NCI-H82 (cell line): Measurements from ENCODE around the gene EPHB2.

ENCODE experiments used
- DNase-seq: peaks from one replicate; lab custom pipeline; 2025; lab: John Stamatoyannopoulos, UW

The EPHB2 gene

DNA sequence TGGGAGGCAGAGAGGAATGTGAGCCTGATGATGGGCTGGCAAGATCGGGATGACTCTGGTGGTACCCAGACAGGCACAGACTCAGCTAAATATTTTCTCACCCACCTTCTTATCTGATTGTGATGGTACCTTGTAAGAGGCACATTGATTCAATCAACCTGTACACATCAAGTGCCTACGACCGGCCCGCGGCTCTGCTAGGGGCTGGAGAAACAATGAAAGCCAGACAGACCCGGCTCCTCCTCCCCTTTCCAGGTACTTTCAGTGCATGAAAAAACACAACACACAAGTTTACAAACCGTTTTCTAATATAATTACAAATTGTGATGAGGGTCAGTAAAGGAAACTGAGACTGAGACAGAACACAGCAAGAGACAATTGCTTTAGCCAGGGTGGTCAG is 147.0 kb downstream of the EPHB2 start:
- DNase-seq, result no peak

- DNase-seq, result no peak
Observed at GRCh38 chr1:22860414-22860800, 149.8 kb downstream of the EPHB2 start.

GRCh38 chr1:22860883-22861385 is 150.3 kb downstream of the EPHB2 start:
- no peak for DNase-seq

GRCh38 chr1:22861764-22862440 is 151.3 kb downstream of the EPHB2 start:
- DNase-seq, result peak; percentile 74

DNA sequence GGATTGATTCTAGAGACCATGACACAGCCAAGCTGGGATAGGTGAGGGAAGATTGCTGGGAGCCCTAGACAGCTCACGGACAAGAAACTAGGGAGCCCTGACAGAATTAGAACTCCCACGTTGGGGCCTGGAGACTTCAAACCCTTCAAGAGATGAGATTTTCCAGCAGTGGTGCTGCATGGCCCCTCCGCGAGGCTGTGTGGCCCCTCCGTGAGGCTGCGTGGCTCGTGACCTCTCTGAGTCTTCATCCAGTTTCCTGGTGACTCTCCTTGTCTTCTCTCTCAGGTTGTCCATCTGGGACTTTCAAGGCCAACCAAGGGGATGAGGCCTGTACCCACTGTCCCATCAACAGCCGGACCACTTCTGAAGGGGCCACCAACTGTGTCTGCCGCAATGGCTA is 152.1 kb downstream of the EPHB2 start:
- no peak for DNase-seq

DNA sequence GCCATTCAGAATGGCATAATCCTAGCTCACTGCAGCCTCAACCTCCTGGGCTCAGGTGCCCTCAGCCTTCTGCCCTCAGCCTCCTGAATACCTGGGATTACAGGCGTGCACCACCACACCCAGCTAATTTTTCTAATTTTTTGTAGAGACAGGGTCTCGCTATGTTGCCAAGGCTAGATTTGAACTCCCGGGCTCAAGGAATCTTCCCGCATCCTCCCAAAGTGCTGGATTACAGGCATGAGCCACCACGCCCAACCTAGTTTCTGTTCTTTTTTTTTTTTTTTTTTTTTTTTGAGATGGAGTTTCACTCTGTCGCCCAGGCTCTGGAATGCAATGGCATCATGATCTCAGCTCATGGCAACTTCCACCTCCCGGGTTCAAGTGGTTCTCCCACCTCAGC is 153.1 kb downstream of the EPHB2 start:
- DNase-seq, result no peak

DNA sequence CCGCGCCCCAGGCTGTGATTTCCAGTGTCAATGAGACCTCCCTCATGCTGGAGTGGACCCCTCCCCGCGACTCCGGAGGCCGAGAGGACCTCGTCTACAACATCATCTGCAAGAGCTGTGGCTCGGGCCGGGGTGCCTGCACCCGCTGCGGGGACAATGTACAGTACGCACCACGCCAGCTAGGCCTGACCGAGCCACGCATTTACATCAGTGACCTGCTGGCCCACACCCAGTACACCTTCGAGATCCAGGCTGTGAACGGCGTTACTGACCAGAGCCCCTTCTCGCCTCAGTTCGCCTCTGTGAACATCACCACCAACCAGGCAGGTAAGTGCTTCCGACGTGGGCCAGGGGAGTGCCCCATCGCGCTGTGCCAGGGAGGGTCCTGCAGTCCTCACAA is 154.2 kb downstream of the EPHB2 start:
- no peak for DNase-seq

- no peak for DNase-seq
Observed at GRCh38 chr1:22865736-22866135, 155.1 kb downstream of the EPHB2 start.

GRCh38 chr1:22866868-22867267 is 156.2 kb downstream of the EPHB2 start:
- DNase-seq, result no peak

GRCh38 chr1:22868331-22868730 is 157.7 kb downstream of the EPHB2 start:
- DNase-seq, result no peak

GRCh38 chr1:22869325-22869724 is 158.7 kb downstream of the EPHB2 start:
- DNase-seq, result no peak

DNA sequence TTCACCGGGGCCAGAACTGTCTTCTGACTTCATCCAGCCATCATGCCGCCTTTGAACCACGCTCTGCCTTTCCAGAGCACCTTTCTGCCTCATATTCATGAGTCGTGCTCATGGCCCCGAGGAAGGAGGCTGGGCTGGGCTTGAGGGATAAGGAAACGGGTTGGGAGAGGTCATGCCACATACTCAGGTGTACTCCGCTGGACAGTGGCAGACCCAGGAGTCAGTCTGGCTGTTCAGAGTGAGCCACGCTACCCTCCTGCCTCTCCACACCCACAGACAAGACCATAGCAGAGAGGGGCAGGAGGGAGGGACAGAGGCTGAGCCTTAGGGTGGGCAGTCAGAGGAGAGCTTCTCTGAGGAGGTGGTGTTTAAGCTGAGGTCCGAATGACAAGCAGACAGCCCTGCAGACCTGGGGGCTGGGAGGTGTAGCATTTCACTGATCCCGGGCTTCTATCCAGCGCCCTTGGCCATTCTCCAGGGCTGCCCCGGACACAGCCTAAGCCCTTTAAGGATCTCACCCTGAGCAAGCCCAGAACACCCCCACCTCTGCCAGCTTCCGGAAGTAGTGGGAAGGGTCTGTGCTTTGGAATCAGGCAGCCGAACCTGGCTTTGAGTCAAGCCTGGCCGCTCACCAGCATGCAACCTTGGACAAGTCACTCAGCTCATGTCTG is 159.7 kb downstream of the EPHB2 start:
- peak; percentile 69 for DNase-seq

DNA sequence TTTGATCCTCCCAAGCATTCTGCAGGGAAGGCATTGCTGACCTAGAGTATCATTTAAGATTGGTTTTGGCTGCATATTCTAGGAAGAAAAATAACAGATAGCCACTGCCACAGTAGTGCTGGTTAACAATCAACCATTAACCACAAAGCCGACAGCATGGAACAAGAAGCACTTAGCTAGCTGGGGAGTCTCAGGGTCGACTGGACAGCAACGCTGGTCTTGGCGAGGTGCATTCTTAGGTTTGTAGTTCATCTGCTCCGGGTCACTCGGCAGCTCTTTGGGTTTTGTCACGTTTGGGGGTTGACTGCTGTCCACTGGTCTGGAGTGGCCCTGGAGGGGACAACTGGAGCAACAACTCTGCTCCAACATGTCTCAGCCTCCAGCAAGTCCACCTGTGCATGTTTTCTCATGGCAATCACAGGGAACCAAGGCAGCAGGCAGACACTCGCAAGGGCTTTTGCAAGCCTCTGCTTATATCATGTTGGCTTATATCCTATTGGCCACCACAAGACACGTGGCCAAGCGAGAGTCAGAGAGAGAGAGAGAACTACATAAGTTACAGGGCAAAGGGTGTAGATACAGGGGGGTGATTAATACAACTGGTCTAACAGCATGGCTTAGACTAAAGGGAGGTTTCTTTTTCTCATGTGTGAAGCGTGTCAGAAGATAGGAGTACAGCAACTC is 162.5 kb downstream of the EPHB2 start:
- DNase-seq, result no peak

DNA sequence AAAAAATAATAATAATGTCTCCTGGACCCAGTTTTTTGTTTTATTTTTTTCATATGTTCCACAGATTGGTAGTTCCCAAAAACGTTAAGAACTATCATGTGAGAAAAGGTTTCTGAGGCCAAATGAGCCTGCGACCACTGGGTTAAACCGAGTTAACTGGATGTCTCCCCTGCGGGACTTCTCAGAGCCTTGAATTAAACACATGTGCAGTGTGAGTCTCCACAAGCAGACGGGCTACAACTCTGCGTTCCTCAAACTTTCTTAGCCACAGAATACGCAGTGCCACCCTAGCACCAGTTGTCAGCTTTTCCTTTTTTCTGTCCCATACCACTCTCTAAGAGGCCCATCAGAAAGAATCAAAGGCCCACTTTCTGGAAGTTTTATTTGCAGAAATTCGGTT is 164.1 kb downstream of the EPHB2 start:
- DNase-seq, result no peak

GRCh38 chr1:22875241-22875640 is 164.6 kb downstream of the EPHB2 start:
- DNase-seq, result no peak

- DNase-seq, result peak; percentile 26
Observed at GRCh38 chr1:22875841-22876240, 165.2 kb downstream of the EPHB2 start.

DNA sequence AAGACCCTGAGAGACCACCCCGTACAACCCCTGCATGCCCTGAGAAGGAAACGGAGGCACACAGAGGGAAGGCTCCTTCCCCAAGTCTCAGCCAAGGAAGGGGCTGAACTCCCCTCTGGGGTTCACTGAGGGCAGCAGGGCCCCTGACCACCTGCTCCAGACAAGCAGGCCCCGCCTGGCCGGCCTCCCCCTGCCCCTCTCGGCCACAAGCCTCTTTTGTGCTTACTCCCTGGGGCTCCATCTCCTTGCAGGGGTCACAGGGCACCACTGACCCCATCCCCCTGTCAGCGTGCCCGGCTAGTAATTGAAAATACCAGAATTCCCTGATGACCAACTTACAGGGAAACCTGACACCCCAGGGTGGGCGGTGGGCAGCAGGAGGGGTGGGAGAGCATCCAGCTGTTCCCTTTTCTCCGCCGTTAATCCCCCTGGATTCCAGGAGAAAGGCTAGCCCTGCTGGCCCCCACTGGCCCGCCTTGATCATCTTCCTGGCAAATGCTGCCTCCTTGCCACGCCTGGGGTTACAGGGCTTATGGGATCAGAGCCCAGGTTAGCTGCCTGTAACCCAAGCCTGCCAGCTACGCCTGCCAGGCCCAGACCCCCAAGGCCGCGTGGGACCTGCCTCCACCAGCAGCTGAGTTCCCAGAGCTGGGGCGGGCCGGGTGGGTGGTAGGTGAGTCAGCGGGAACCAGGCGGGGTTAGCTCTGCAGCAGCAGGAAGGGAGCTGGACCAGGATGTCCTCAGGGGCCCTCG is 165.9 kb downstream of the EPHB2 start:
- DNase-seq, result peak; percentile 94

DNA sequence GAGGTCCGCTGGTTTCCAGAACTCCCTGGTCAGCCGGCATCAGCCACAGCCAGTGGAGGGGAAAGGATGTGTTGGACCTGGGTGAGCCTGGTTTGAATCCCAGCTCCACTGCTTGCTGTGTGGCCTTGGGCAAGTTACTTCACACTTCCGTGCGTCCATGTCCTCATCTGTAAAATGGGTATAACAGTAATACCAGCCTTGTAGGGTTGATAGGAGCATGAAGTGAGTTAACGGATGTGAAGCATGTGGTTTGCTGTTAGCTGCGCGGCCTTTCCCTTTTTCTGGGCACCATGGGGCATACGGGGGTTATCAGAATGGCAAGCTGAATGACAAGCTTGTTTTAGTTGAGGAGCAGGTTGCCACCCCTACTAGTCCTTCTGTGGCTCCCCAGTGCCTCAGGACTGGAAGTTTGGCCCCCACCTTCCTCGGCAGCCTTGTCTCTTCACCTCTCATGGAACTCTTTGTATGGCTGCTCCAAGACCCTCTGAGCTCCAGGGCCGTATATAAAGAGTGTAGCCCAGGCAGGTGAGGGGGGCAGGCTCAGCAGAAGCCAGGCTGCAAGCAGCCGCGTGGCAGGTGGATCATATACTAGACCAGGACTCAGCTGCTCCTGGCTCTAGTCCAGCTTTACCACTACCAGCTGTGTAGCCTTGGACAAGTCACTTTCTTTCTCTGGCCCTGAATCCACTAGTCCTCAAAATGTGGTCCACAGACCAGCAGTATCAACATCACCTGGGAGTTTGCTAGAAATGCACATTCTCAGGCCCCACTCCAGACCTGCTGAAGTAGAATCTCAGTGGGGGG is 166.7 kb downstream of the EPHB2 start:
- peak; percentile 33 for DNase-seq

DNA sequence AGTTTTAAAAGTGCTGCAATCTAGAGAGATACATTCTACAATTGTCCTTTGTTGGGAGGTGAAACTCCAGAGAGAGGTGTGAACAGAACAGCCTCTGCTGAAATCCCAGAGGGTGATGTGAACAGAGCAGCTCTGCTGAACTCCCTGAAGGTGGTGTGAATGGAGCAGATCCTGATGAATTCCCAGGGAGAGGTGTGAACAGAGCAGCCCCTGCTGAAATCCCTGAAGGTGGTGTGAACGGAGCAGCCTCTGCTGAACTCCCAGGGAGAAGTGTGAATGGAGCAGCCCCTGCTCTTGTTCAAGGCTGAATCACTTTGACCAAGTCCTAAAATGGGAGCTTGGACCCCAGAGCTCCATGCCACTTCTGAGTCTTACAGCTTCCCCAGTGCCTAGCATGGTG is 167.3 kb downstream of the EPHB2 start:
- DNase-seq, result no peak

- no peak for DNase-seq
Observed at GRCh38 chr1:22878626-22879025, 168.0 kb downstream of the EPHB2 start.

- no peak for DNase-seq
Observed at GRCh38 chr1:22879445-22879844, 168.8 kb downstream of the EPHB2 start.

DNA sequence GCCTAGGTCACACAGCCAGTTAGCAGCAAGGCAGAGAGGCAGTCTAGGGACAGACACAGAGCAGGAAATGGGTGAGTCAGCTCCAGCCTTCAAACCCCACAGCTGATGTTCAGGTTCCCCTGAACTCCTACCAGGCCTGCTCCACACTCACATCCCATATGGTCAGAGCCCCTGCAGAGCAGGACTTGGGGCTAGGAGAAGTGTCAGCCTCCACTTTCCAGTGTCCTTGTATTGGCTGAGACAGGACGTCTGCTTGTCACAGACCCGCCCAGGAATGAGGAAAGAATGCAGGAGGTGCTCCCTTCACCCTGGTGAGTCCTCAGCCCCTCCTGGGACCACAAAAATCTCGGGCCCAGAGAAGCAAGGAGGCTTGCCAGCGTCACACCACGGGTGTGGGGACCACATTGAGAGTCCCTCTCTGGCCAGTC is 169.5 kb downstream of the EPHB2 start:
- DNase-seq, result no peak
